Caco-2 (cell line): ENCODE measurements around the gene SLC37A1. TPM values are rescaled to one million over a fixed set of nuclear protein-coding genes. Genes with fewer than 3 reads are reported as not detected.

Source experiments
- BruUV-seq: library from RNA; stranded (reverse); fragments of 400-500 nt; replicated peaks from 2 replicates; lab custom pipeline; 2021; lab: Mats Ljungman, UMichigan
- CTCF ChIA-PET: fragments of 300-600 bp; sonication (Branson Sonifier 250); formaldehyde crosslinking; loops from one replicate; lab custom pipeline; 2022; ENCODE audit warnings: antibody characterized with exemption; lab: Charles Lee
- POLR2A ChIA-PET: fragments of 300-600 bp; sonication (Branson Sonifier 250); formaldehyde crosslinking; loops from one replicate; lab custom pipeline; 2022; ENCODE audit warnings: antibody characterized with exemption; lab: Charles Lee
- DNase-seq, 2 experiments: peaks; one replicate each; pipeline versions ENCODE4 v3.0.0 to v3.0.0-alpha.2; 2020 to 2022
- H3K27me3 ChIP-seq: replicated peaks from 2 replicates; pipeline ENCODE4 v1.6.0; 2011; ENCODE audit warnings: low read length; ENCODE audit not compliant: control insufficient read depth, insufficient read depth
- H3K36me3 ChIP-seq: 2 replicates; pipeline ENCODE4 v1.5.1; 2011; ENCODE audit warnings: low read length; ENCODE audit not compliant: control insufficient read depth, insufficient read depth
- H3K4me1 ChIP-seq: fragments of 250-450 bp; sonication (Bioruptor Pico); 2 replicates; pipeline ENCODE4 v1.5.1; 2020; ENCODE audit warnings: mild to moderate bottlenecking
- H3K4me3 ChIP-seq: 2 replicates; pipeline ENCODE4 v1.5.1; 2011; ENCODE audit warnings: low read depth, mild to moderate bottlenecking, control low read depth, low read length
- H3K9me3 ChIP-seq: fragments of 250-450 bp; sonication (Bioruptor Pico); 2 replicates; pipeline ENCODE4 v1.5.1; 2020; ENCODE audit warnings: mild to moderate bottlenecking, moderate library complexity
- H3K27ac Mint-ChIP-seq: one replicate; pipeline ENCODE4 v1.8.0; 2022; ENCODE audit warnings: mixed read lengths; ENCODE audit not compliant: unreplicated experiment
- H3K27me3 Mint-ChIP-seq: one replicate; pipeline ENCODE4 v1.8.0; 2022; ENCODE audit warnings: mixed read lengths; ENCODE audit not compliant: insufficient read depth, unreplicated experiment
- H3K36me3 Mint-ChIP-seq: one replicate; pipeline ENCODE4 v1.8.0; 2022; ENCODE audit warnings: mild to moderate bottlenecking, mixed read lengths; ENCODE audit not compliant: insufficient read depth, unreplicated experiment
- H3K4me1 Mint-ChIP-seq: one replicate; pipeline ENCODE4 v1.8.0; 2022; ENCODE audit warnings: low read depth, mixed read lengths; ENCODE audit not compliant: unreplicated experiment
- H3K4me3 Mint-ChIP-seq: one replicate; pipeline ENCODE4 v1.8.0; 2022; ENCODE audit warnings: mild to moderate bottlenecking, moderate library complexity, mixed read lengths; ENCODE audit not compliant: unreplicated experiment
- H3K9me3 Mint-ChIP-seq: one replicate; pipeline ENCODE4 v1.8.0; 2022; ENCODE audit warnings: mixed read lengths; ENCODE audit not compliant: unreplicated experiment
- CTCF ChIP-seq, 2 experiments: fragments of 200-600 bp in 1 of 2; IDR thresholded peaks; 1 replicate in 1 of 2; 2 replicates in 1 of 2; pipeline versions ENCODE4 v1.5.1 to v1.8.0; 2011 to 2022; ENCODE audit warnings: antibody characterized with exemption in 1 of 2, control low read depth in 1 of 2, inconsistent platforms in 1 of 2, low read depth in 1 of 2, low read length in 1 of 2, mild to moderate bottlenecking in 1 of 2, moderate library complexity in 1 of 2; ENCODE audit not compliant: insufficient read depth in 1 of 2, severe bottlenecking in 1 of 2, unreplicated experiment in 1 of 2
- intact Hi-C: fragments of 100-400 bp; cut with micrococcal nuclease; formaldehyde crosslinking; loops from one replicate; pipeline ENCODE4 v1.10.0; 2022; ENCODE audit not compliant: unreplicated experiment
- total RNA-seq: library from RNA; stranded (reverse); gene quantifications from 2 replicates; pipeline ENCODE4 v1.2.3, GENCODE V29; 2022

SLC37A1 gene
- total RNA-seq, 1 experiment from 2014 or later: 9.8 TPM

- peaks cover 13% of the 10 kb centered on the region for H3K4me1 Mint-ChIP-seq
- BruUV-seq: no TSS peak
- ChIA-PET POLR2A (no interaction called here), CTCF (interaction anchor here (0.6 kb wide), 1 partner anchor 559 kb away, joined by 4 read pairs; no protein-coding TSS in a partner anchor)
- no peak overlapping the region for H3K27ac Mint-ChIP-seq
- no peaks in the 10 kb centered on the region for H3K27me3 Mint-ChIP-seq
- no peak for TF ChIP-seq CTCF (IDR thresholded peaks at IDR 0.05; ENCODE audit: insufficient read depth in 1 of 2, low read depth in 1 of 2, low read length in 1 of 2, severe bottlenecking in 1 of 2, unreplicated experiment in 1 of 2)
- no peaks in the 10 kb centered on the region for H3K36me3 ChIP-seq
- no peaks in the 10 kb centered on the region for H3K27me3 ChIP-seq
- no peaks in the 10 kb centered on the region for H3K36me3 Mint-ChIP-seq
- H3K9me3 Mint-ChIP-seq: no peaks in the 10 kb centered on the region
- H3K9me3 ChIP-seq: no peaks in the 10 kb centered on the region
- intact Hi-C loops: no loop called here
- DNase-seq: no peak
- H3K4me3 Mint-ChIP-seq: no peak overlapping the region
- peaks cover 14% of the 10 kb centered on the region for H3K4me1 ChIP-seq
- no peak overlapping the region for H3K4me3 ChIP-seq
Observed at GRCh38 chr21:42475526-42476387, 37.9 kb upstream of the SLC37A1 start.

GRCh38 chr21:42476388-42477331, 37.0 kb upstream of the SLC37A1 start:
- POLR2A ChIA-PET: no interaction called here
- intact Hi-C loops: no loop called here

More at GRCh38 chr21:42476388-42477331, 37.0 kb upstream of the SLC37A1 start:
- Mint-ChIP-seq H3K36me3 (no peaks in the 10 kb centered on the region), H3K4me1 (peaks cover 13% of the 10 kb centered on the region), H3K9me3 (no peaks in the 10 kb centered on the region), H3K4me3 (no peak overlapping the region), H3K27me3 (no peaks in the 10 kb centered on the region), H3K27ac (no peak overlapping the region)
- no peaks in the 10 kb centered on the region for H3K27me3 ChIP-seq
- H3K4me1 ChIP-seq: peaks cover 14% of the 10 kb centered on the region
- no TSS peak for BruUV-seq
- H3K9me3 ChIP-seq: no peaks in the 10 kb centered on the region
- no peak for DNase-seq
- no peak overlapping the region for H3K4me3 ChIP-seq
- CTCF ChIA-PET: interaction anchor here (0.6 kb wide), 2 partner anchors 164 to 560 kb away, joined by 3 to 4 read pairs; no protein-coding TSS in a partner anchor
- no peaks in the 10 kb centered on the region for H3K36me3 ChIP-seq
- no peak for TF ChIP-seq CTCF (IDR thresholded peaks at IDR 0.05; ENCODE audit: insufficient read depth in 1 of 2, low read depth in 1 of 2, low read length in 1 of 2, severe bottlenecking in 1 of 2, unreplicated experiment in 1 of 2)
